ENCODE data around the gene NFASC. TPM values are rescaled to one million over a fixed set of nuclear protein-coding genes. Genes with fewer than 3 reads are reported as not detected.

The NFASC gene
- total and polyA plus RNA-seq, 12 donors = 1.9 to 24.1 (median 9.2) TPM

GRCh38 chr1:204894031-204894430 is 23.4 kb downstream of the NFASC start:
- Histone ChIP-seq H3K4me3 (no peak overlapping the region), H3K36me3 (no peaks in the 10 kb centered on the region), H3K9me3 (no peaks in the 10 kb centered on the region), H3K27ac (no peak overlapping the region), H3K4me1 (peaks cover 5 to 30% (median 14%) of the 10 kb centered on the region in 9 donors), H3K27me3 (peaks cover 0 to 48% (median 21%) of the 10 kb centered on the region in 7 donors)
- intact Hi-C loops (cut with DNase I) = no loop called here
- DNase-seq (no peak), ATAC-seq (no peak)
- no peak for TF ChIP-seq CTCF (IDR thresholded peaks at IDR 0.05)

GRCh38 chr1:204894606-204895005 is 23.9 kb downstream of the NFASC start:
- TF ChIP-seq CTCF (IDR thresholded peaks at IDR 0.05) = no peak
- DNase-seq (no peak), ATAC-seq (no peak)
- WGBS, 2 donors = 75 to 76% methylated on average over 1 of the region's 1 CpG
- Histone ChIP-seq H3K4me1 (peaks cover 0 to 25% (median 9%) of the 10 kb centered on the region in 9 donors), H3K36me3 (no peaks in the 10 kb centered on the region), H3K9me3 (no peaks in the 10 kb centered on the region), H3K27ac (no peak overlapping the region), H3K27me3 (peaks cover 0 to 50% (median 21%) of the 10 kb centered on the region in 7 donors), H3K4me3 (no peak overlapping the region)
- intact Hi-C loops (cut with DNase I) = no loop called here

- H3K4me1 ChIP-seq = peaks cover 0 to 17% (median 0%) of the 10 kb centered on the region in 9 donors
- no peak overlapping the region for H3K27ac ChIP-seq
- H3K4me3 ChIP-seq = no peak overlapping the region
- intact Hi-C loops (cut with DNase I) = no loop called here
- ATAC-seq = no peak
- H3K9me3 ChIP-seq = no peaks in the 10 kb centered on the region
- 85 to 86% methylated on average over 6 of the region's 6 CpGs for WGBS, 2 donors
- TF ChIP-seq CTCF (IDR thresholded peaks at IDR 0.05) = no peak
- DNase-seq = no peak
- peaks cover 0 to 50% (median 25%) of the 10 kb centered on the region in 7 donors for H3K27me3 ChIP-seq
- no peaks in the 10 kb centered on the region for H3K36me3 ChIP-seq
Observed at GRCh38 chr1:204896023-204896422, 25.4 kb downstream of the NFASC start.

GRCh38 chr1:204896787-204897469 is 26.3 kb downstream of the NFASC start:
- Histone ChIP-seq H3K36me3 (no peaks in the 10 kb centered on the region), H3K9me3 (no peaks in the 10 kb centered on the region), H3K4me1 (peaks cover 0 to 17% (median 0%) of the 10 kb centered on the region in 9 donors), H3K4me3 (no peak overlapping the region), H3K27ac (no peak overlapping the region), H3K27me3 (peaks cover 0 to 45% (median 24%) of the 10 kb centered on the region in 7 donors)
- ATAC-seq (no peak), DNase-seq (no peak)
- TF ChIP-seq CTCF (IDR thresholded peaks at IDR 0.05) = no peak
- intact Hi-C loops (cut with DNase I) = no loop called here
- WGBS, 2 donors = 87% methylated on average over 5 of the region's 5 CpGs
